HG02885 (cell line): ENCODE measurements around the gene CPNE4.

Source experiments
- ATAC-seq: cut with Tn5 transposase; IDR thresholded peaks from one replicate; pipeline ENCODE4 v1.9.1; 2021; ENCODE audit warnings: mild to moderate bottlenecking; ENCODE audit not compliant: unreplicated experiment, poor library complexity

CPNE4 gene

GRCh38 chr3:131713416-131714123, 321.2 kb downstream of the CPNE4 start:
- no peak for ATAC-seq

DNA sequence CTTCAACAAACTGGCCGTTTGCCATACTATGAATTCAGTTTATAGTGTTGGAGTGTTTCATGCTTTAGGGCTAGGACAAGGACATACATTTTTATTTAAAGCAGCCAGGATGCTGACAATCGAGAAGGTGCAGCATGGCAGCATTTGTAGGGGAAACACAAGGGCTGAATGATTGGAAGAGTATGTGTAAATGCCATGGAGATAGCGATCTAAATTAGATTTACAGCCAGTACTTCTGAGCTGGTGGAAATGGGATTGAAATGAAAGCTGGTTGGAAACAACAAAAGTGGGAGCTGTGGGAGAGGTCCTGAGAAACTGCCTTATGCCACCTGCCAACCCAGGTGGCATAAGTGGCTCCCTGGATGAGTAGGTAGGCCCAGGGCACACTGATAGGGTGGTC, 322.2 kb downstream of the CPNE4 start:
- ATAC-seq = no peak

- no peak for ATAC-seq
These were observed 323.6 kb downstream of the CPNE4 start for GRCh38 chr3:131711114-131711768.

DNA sequence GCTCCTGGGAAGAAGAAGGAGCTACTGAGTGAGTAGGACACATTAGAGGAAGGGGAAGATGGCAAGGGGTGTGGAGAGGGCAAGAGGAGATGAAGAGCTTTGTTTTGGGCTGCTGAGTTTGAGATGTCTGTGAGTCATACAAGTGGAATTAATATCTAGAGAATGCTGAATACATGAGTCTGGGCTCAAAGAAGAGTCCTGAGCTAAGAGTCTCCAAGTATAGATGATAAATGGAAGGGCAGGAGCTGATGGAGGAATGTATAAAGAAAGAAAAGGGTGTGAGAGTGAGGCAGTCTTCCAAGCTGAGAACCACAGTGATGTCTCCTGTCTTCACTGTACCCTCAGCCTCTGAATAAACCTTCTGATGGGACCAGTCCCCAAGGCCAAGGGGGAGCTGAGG, 326.6 kb downstream of the CPNE4 start:
- no peak for ATAC-seq

DNA sequence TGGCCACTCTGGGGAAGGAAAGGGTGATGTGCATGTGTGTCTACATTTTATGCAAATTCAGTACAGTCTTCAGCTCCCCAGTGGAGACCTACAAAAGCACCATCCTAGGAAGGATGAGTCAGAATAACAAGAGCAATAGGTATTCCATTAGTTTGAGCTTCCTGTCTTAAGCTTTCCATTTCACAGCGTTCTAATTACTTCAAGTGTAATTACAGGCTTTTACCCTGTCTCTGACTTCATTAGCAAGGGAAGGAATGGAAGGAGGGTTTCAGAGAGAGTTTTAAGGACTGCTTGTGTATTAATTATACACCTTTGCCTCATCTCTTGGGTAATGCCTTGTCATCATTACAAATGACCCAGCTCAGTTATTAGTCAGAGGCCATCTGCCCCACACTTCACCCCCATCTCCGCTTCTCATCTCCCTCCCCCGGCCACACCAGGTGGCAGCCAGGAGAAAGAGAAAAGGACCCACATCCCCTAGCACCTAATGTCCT, 329.2 kb downstream of the CPNE4 start:
- peak; percentile 82 for ATAC-seq

- ATAC-seq = no peak
These were observed 329.7 kb downstream of the CPNE4 start for GRCh38 chr3:131705099-131705498.

DNA sequence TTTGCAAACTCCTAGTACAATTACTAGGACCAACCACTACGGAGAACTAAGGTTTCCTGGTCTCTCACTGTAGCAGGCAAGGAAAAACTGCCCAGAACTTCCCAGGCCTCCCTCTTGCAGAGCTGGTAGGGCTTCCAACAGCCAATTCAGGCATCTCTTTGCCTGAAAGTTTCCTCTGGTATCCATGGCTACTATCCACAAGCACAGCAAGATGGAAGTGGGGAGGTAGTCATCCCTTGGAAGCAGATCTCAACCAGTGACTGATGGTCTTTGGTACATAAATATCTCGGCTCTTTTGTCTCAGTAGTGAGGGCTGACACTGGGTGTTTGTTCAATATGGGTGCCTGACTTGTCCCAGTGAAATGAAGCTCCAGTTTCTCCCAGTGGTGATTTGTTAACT, 330.7 kb downstream of the CPNE4 start:
- no peak for ATAC-seq

DNA sequence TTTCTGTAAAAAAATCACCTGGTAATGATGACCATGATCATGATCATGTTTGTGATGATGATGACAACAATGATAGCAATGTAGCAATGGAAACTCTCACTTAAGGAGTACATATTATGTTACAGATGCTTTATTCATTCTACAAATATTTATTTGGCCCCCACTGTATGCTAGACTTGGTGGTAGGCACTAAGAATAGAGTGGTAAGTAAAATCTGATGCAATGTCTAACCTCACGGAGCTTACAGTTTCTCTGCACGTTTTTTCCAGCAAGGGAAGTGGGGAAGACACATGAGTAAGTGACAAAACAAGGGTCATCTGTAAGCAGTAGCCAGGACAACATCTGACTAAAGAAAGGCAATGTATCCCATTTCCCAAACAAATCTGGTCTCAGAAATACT, 332.7 kb downstream of the CPNE4 start:
- ATAC-seq = no peak

DNA sequence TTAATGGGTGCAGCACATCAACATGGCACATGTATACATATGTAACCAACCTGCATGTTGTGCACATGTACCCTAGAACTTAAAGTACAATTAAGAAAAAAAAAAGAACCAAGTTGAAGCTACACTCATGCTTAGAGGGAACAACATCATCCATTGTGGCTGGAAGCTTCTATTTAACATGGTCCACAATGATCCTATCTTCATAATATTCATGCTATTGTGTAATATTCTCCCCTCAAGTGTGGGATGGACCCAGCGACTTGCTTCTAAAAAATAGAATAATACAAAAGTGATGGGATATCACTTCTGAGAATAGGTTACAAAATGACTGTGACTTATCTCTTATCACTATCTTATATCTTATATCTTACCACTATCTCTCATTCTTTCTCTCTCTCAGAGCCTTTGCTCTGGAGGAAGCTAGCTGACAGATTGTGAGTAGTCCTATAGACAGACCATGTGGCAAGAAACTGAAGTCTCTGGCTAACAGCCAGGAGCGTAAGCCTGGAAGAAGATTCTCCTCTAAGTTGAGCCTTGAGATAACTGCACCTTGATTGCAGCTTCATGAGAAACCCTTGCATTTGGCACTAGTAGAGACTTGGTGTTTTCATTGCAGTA, 333.6 kb downstream of the CPNE4 start:
- no peak for ATAC-seq

- ATAC-seq = no peak
These were observed 335.8 kb downstream of the CPNE4 start for GRCh38 chr3:131699001-131699400.

- ATAC-seq = no peak
These were observed 340.4 kb downstream of the CPNE4 start for GRCh38 chr3:131694376-131694775.

GRCh38 chr3:131692356-131692755, 342.5 kb downstream of the CPNE4 start:
- ATAC-seq = no peak

GRCh38 chr3:131690800-131691199, 344.0 kb downstream of the CPNE4 start:
- peak; percentile 36 for ATAC-seq

DNA sequence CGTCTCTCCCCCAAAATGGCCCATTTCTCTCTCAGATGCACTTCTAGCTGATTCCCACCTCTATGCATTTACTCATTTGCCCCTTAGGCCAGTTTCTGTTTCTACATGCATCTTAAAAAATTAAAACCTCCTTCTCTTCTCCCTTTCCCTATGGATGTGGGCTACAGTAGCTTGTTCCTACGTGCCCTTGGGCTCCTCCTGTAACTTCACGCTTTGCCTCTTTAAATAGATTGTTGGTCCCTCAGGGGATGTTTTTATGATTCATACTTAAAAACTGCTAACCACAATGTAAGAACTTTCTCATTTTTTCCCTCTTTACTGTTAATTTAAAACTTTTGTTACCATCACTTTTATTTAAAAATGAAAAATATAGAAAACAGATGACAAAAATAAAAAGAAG, 346.4 kb downstream of the CPNE4 start:
- peak; percentile 48 for ATAC-seq

- ATAC-seq = no peak
These were observed 365.2 kb downstream of the CPNE4 start for GRCh38 chr3:131669600-131669999.

GRCh38 chr3:131658771-131659170, 376.0 kb downstream of the CPNE4 start:
- no peak for ATAC-seq

GRCh38 chr3:131658115-131658514, 376.7 kb downstream of the CPNE4 start:
- ATAC-seq = no peak

GRCh38 chr3:131655070-131655690, 379.6 kb downstream of the CPNE4 start:
- no peak for ATAC-seq

DNA sequence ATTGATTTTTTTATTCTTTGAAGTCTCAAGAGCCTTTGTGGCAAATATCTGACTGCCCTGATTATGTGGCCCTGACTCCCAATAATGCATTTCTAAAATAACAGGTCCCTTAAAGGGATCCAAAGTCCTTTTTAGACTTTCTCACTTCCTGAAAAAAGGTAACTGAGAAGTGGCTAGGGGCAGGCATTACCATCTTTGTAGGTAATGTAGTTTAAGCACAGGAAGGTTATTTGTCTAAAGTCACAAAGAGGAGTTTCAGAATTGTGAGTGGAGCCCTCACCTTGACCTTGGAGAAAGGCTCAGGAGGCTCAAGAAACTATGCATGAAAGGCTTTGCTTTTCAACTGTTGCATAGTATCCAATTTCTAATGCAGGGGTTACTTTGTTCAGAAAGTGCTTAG, 389.2 kb downstream of the CPNE4 start:
- peak; percentile 71 for ATAC-seq

- ATAC-seq = no peak
These were observed 398.5 kb downstream of the CPNE4 start for GRCh38 chr3:131636266-131636775.

- ATAC-seq = no peak
These were observed 404.0 kb downstream of the CPNE4 start for GRCh38 chr3:131630807-131631206.
